HEK293 (cell line): ENCODE data around the gene CDNF.

Experiments used
- CTCF ChIA-PET: fragments of 350-600 bp; formaldehyde crosslinking; extraction: SDS; loops from one replicate; lab custom pipeline; 2021; ENCODE audit warnings: antibody characterized with exemption; lab: Yijun Ruan, JAX
- POLR2A ChIA-PET: fragments of 300-600 bp; formaldehyde crosslinking; extraction: SDS; loops from one replicate; lab custom pipeline; 2020; ENCODE audit warnings: antibody characterized with exemption, inconsistent platforms; lab: Yijun Ruan, JAX
- H3K27ac ChIP-seq: fragments of 200-500 bp; sonication (Bioruptor generic); 2 replicates; pipeline ENCODE4 v1.5.1; 2014; ENCODE audit warnings: low read depth, low read length, control low read depth, inconsistent platforms; ENCODE audit errors: extremely low read depth
- H3K36me3 ChIP-seq, 2 experiments: fragments of 200-500 bp in 1 of 2; sonication (Bioruptor generic) in 1 of 2; 1 replicate in 1 of 2; 2 replicates in 1 of 2; pipeline ENCODE4 v1.5.1; 2014 to 2017; ENCODE audit warnings: inconsistent platforms in 2 of 2, low read length in 2 of 2; ENCODE audit not compliant: control insufficient read depth in 2 of 2, insufficient read depth in 1 of 2
- H3K4me1 ChIP-seq: fragments of 200-500 bp; sonication (Bioruptor generic); 2 replicates; pipeline ENCODE4 v1.5.1; 2014; ENCODE audit warnings: mild to moderate bottlenecking, low read length, inconsistent platforms; ENCODE audit not compliant: control insufficient read depth, insufficient read depth
- H3K4me3 ChIP-seq: 2 replicates; pipeline ENCODE4 v1.5.1; 2011; ENCODE audit warnings: low read depth, mild to moderate bottlenecking, control low read depth, low read length, moderate library complexity
- H3K9me3 ChIP-seq: fragments of 200-500 bp; sonication (Bioruptor generic); 2 replicates; pipeline ENCODE4 v1.5.1; 2014; ENCODE audit warnings: low read depth, low read length, inconsistent platforms; ENCODE audit not compliant: control insufficient read depth, insufficient read depth
- EGR2 ChIP-seq: fragments of 450-650 bp; formaldehyde crosslinking; IDR thresholded peaks from 2 replicates; pipeline ENCODE4 v1.5.1; 2016; ENCODE audit warnings: low read depth, missing biosample characterization, missing genetic modification characterization
- GLI2 ChIP-seq: fragments of 450-650 bp; formaldehyde crosslinking; IDR thresholded peaks from 2 replicates; pipeline ENCODE4; 2017; ENCODE audit warnings: missing biosample characterization, missing genetic modification characterization, low read depth, borderline replicate concordance
- HIC1 ChIP-seq: fragments of 450-650 bp; formaldehyde crosslinking; IDR thresholded peaks from 2 replicates; pipeline ENCODE4 v1.5.1; 2016; ENCODE audit warnings: missing biosample characterization, missing genetic modification characterization
- HOXA7 ChIP-seq: sonication (generic); formaldehyde crosslinking; IDR thresholded peaks from 2 replicates; pipeline ENCODE4 v1.8.1; 2022; ENCODE audit warnings: missing genetic modification reagents, borderline replicate concordance
- PATZ1 ChIP-seq: fragments of 450-650 bp; formaldehyde crosslinking; IDR thresholded peaks from 2 replicates; pipeline ENCODE4 v1.5.1; 2016; ENCODE audit warnings: missing biosample characterization, missing genetic modification characterization
- PRDM1 ChIP-seq: fragments of 450-650 bp; formaldehyde crosslinking; IDR thresholded peaks from 2 replicates; pipeline ENCODE4; 2016; ENCODE audit warnings: missing biosample characterization, missing genetic modification characterization
- SCRT2 ChIP-seq: fragments of 450-650 bp; formaldehyde crosslinking; IDR thresholded peaks from 2 replicates; pipeline ENCODE4 v1.5.1; 2016; ENCODE audit warnings: missing biosample characterization, missing genetic modification characterization
- TRIM28 ChIP-seq: IDR thresholded peaks from 2 replicates; pipeline ENCODE4 v1.6.1; 2011; ENCODE audit warnings: low read length, control low read depth, borderline replicate concordance
- ZBTB1 ChIP-seq: fragments of 450-650 bp; formaldehyde crosslinking; IDR thresholded peaks from 2 replicates; pipeline ENCODE4 v1.5.1; 2016; ENCODE audit warnings: missing biosample characterization, missing genetic modification characterization
- ZBTB20 ChIP-seq: fragments of 450-650 bp; formaldehyde crosslinking; IDR thresholded peaks from 2 replicates; pipeline ENCODE4 v1.5.1; 2016; ENCODE audit warnings: missing biosample characterization, missing genetic modification characterization
- ZBTB8A ChIP-seq: fragments of 450-650 bp; formaldehyde crosslinking; IDR thresholded peaks from 2 replicates; pipeline ENCODE4 v1.5.1; 2016; ENCODE audit warnings: missing biosample characterization, missing genetic modification characterization
- ZFP41 ChIP-seq: fragments of 450-650 bp; formaldehyde crosslinking; IDR thresholded peaks from 2 replicates; pipeline ENCODE4 v1.5.1; 2016; ENCODE audit warnings: missing biosample characterization, missing genetic modification characterization, borderline replicate concordance
- ZNF10 ChIP-seq: fragments of 450-650 bp; formaldehyde crosslinking; IDR thresholded peaks from 2 replicates; pipeline ENCODE4 v1.5.1; 2017; ENCODE audit warnings: missing biosample characterization, missing genetic modification characterization
- ZNF174 ChIP-seq: fragments of 450-650 bp; formaldehyde crosslinking; IDR thresholded peaks from 2 replicates; pipeline ENCODE4 v1.5.0; 2017; ENCODE audit warnings: missing biosample characterization, mild to moderate bottlenecking, missing genetic modification characterization
- ZNF302 ChIP-seq: fragments of 450-650 bp; formaldehyde crosslinking; IDR thresholded peaks from 2 replicates; pipeline ENCODE4 v1.5.1; 2016; ENCODE audit warnings: missing biosample characterization, missing genetic modification characterization, low read depth
- ZNF324 ChIP-seq: fragments of 450-650 bp; formaldehyde crosslinking; IDR thresholded peaks from 2 replicates; pipeline ENCODE4 v1.5.1; 2016; ENCODE audit warnings: missing biosample characterization, missing genetic modification characterization
- ZNF366 ChIP-seq: fragments of 450-650 bp; formaldehyde crosslinking; conservative IDR thresholded peaks from 2 replicates; pipeline ENCODE4 v1.5.1; 2016; ENCODE audit warnings: missing biosample characterization, missing genetic modification characterization
- ZNF518A ChIP-seq: fragments of 450-650 bp; formaldehyde crosslinking; conservative IDR thresholded peaks from 2 replicates; pipeline ENCODE4 v1.5.1; 2016; ENCODE audit warnings: low read depth, missing biosample characterization, missing genetic modification characterization
- ZNF639 ChIP-seq: fragments of 450-650 bp; formaldehyde crosslinking; IDR thresholded peaks from 2 replicates; pipeline ENCODE4 v1.5.1; 2016; ENCODE audit warnings: missing biosample characterization, missing genetic modification characterization
- ZNF777 ChIP-seq: fragments of 450-650 bp; formaldehyde crosslinking; IDR thresholded peaks from 2 replicates; pipeline ENCODE4 v1.5.1; 2017; ENCODE audit warnings: missing biosample characterization, missing genetic modification characterization, borderline replicate concordance
- ZNF837 ChIP-seq: fragments of 450-650 bp; formaldehyde crosslinking; IDR thresholded peaks from 2 replicates; pipeline ENCODE4 v1.5.1; 2016; ENCODE audit warnings: missing biosample characterization, missing genetic modification characterization

CDNF gene

GRCh38 chr10:14878266-14879123, 40.7 kb upstream of the CDNF start, which contains the start of gene SUV39H2 (continued):
- TF ChIP-seq ZNF518A (tag by site-specific recombination): no peak
- no peak for TF ChIP-seq TRIM28
- peak; percentile 80 for TF ChIP-seq ZNF639 (tag by site-specific recombination)
- TF ChIP-seq SCRT2 (tag by site-specific recombination): peak; percentile 40; the same call in 1 of the 2 replicates
- TF ChIP-seq HOXA7 (CRISPR knock-in tag): no peak
- no peak for TF ChIP-seq PRDM1
- TF ChIP-seq ZBTB1 (tag by site-specific recombination): no peak
- TF ChIP-seq GLI2 (tag by site-specific recombination): no peak
- no peak; the same call in 1 of the 2 replicates for TF ChIP-seq ZBTB8A (tag by site-specific recombination)
- no peak for TF ChIP-seq ZFP41 (tag by site-specific recombination)

GRCh38 chr10:14876764-14877163, 38.9 kb upstream of the CDNF start:
- Histone ChIP-seq H3K4me1 (no peaks in the 10 kb centered on the region), H3K27ac (0 out of 2 replicates have a peak overlapping the region, but pooled peaks have one; percentile 2), H3K4me3 (no peak overlapping the region), H3K36me3 (peaks cover 3 to 16% of the 10 kb centered on the region in 2 experiments; a peak in 2 of 3 replicates), H3K9me3 (no peaks in the 10 kb centered on the region)
- ChIA-PET CTCF (interaction anchor here (0.8 to 1.4 kb wide), 3 partner anchors 10 to 95 kb away, joined by 3 to 5 read pairs (median 3); no protein-coding TSS in a partner anchor), POLR2A (interaction anchor here (1.3 to 4.9 kb wide), 3 partner anchors 11 to 39 kb away, joined by 3 to 68 read pairs (median 6); partner anchors contain the start of genes CDNF, HSPA14 and MSANTD7)
- no peak for TF ChIP-seq EGR2 (tag by site-specific recombination)
- TF ChIP-seq ZBTB20 (tag by site-specific recombination): 0 out of 2 replicates have a peak, but pooled peaks have one; percentile 16
- TF ChIP-seq ZNF837 (tag by site-specific recombination): no peak

GRCh38 chr10:14875941-14876340, 38.1 kb upstream of the CDNF start:
- H3K36me3 ChIP-seq: peaks cover 10 to 17% of the 10 kb centered on the region in 2 experiments
- ChIA-PET CTCF (interaction anchor here (0.6 to 1.4 kb wide), 3 partner anchors 9 to 1764 kb away, joined by 3 to 5 read pairs (median 3); no protein-coding TSS in a partner anchor), POLR2A (interaction anchor here (4.9 kb wide), 1 partner anchor 38 kb away, joined by 68 read pairs; the partner anchor contains the start of genes CDNF, HSPA14 and MSANTD7)
- H3K27ac ChIP-seq: no peak overlapping the region
- no peak overlapping the region for H3K4me3 ChIP-seq
- no peaks in the 10 kb centered on the region for H3K4me1 ChIP-seq
- no peaks in the 10 kb centered on the region for H3K9me3 ChIP-seq
- TF ChIP-seq ZNF324 (tag by site-specific recombination) (no peak), ZBTB8A (tag by site-specific recombination) (no peak), PATZ1 (no peak), ZNF366 (tag by site-specific recombination) (no peak), ZNF10 (tag by site-specific recombination) (no peak), ZNF302 (tag by site-specific recombination) (no peak), HIC1 (tag by site-specific recombination) (no peak), ZNF777 (no peak), ZNF174 (tag by site-specific recombination) (no peak)
